RWPE1 (cell line): ENCODE measurements around the gene ASXL2.

Experiments
- CTCF ChIA-PET: fragments of 350-600 bp; sonication (Branson Sonifier 250); formaldehyde crosslinking; extraction: SDS; loops from one replicate; lab custom pipeline; 2021; lab: Yijun Ruan, JAX
- POLR2A ChIA-PET: fragments of 400-600 bp; formaldehyde crosslinking; extraction: SDS; loops from one replicate; lab custom pipeline; 2020; ENCODE audit warnings: antibody characterized with exemption; ENCODE audit not compliant: low non-redundant PET; lab: Yijun Ruan, JAX
- DNase-seq: peaks from one replicate; pipeline ENCODE4 v3.0.0; 2012; ENCODE audit warnings: low spot score
- H3K27ac ChIP-seq: fragments of 450-650 bp; 2 replicates; pipeline ENCODE4 v1.5.1; 2017
- TF ChIP-seq, protein P1 (sequence below): fragments of 450-650 bp; conservative IDR thresholded peaks from 2 replicates; pipeline ENCODE4 v1.5.1; 2017; ENCODE audit warnings: low read depth, mild to moderate bottlenecking

The ASXL2 gene

DNA sequence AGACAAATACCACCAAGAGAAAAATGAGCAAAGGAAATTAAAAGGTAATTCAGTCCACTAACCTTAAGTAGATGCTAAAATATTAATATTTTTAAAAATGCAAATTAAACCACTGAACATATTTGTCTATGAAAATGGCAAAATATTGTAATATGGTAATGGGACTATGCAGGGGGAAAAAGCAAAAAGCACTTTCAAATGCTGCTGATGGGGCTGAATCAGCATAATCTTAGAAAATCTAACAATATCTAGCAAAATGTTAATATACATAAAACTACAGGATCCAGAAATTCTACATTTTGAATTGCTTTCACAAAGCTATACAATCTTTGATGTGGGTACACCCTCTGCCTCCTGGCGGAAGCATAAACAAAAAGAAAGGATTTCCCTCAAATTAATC is 118.0 kb downstream of the ASXL2 start:
- no peak overlapping the region for H3K27ac ChIP-seq
- no peak for DNase-seq
- TF ChIP-seq, protein P1, sequence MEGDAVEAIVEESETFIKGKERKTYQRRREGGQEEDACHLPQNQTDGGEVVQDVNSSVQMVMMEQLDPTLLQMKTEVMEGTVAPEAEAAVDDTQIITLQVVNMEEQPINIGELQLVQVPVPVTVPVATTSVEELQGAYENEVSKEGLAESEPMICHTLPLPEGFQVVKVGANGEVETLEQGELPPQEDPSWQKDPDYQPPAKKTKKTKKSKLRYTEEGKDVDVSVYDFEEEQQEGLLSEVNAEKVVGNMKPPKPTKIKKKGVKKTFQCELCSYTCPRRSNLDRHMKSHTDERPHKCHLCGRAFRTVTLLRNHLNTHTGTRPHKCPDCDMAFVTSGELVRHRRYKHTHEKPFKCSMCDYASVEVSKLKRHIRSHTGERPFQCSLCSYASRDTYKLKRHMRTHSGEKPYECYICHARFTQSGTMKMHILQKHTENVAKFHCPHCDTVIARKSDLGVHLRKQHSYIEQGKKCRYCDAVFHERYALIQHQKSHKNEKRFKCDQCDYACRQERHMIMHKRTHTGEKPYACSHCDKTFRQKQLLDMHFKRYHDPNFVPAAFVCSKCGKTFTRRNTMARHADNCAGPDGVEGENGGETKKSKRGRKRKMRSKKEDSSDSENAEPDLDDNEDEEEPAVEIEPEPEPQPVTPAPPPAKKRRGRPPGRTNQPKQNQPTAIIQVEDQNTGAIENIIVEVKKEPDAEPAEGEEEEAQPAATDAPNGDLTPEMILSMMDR, result no peak
- ChIA-PET CTCF (no interaction called here), POLR2A (no interaction called here)

DNA sequence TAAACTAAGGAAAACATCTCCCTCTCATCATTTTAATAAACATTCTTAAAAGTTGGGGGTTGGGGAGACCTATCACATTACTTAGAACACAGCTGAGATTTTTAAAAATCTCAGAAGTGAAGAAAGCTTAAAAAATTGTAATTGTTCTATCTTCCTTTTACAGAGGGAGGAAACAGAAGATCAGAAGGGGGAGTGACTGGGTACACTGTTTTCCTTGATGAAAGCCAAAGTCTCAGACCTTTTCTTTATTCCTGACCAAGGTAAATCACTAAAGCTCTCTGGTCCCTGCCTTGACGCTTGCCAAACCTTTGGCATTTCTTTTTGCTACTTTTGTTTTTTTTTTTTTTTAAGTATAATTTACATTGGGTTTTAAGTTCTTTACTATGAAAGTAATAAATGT is 119.9 kb downstream of the ASXL2 start:
- CTCF ChIA-PET, result interaction anchor here (0.6 to 0.8 kb wide), 3 partner anchors 17 to 31 kb away, joined by 3 to 5 read pairs (median 4); no protein-coding TSS in a partner anchor

DNA sequence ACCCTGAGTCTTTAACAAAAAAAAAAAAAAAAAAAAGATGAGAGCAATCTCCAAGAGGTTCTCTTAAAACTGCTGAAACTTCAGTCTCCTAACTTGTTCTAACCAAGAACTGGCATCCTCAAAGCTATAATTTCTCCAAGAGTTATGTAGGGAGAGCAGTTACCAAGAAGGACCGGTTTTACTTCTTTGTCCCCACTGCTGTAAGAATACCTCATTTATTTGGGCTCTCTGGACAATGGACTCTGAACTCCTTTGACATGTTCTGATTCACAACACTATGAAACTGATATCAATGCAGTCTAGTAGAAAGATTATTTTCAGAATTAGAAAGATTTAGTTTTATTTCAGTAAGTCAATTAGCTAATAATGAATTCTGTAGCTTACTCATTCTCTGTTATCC is 120.4 kb downstream of the ASXL2 start:
- H3K27ac ChIP-seq, result no peak overlapping the region
- DNase-seq, result no peak
- TF ChIP-seq, protein P1, result no peak
- ChIA-PET CTCF (interaction anchor here (0.6 to 0.8 kb wide), 3 partner anchors 17 to 31 kb away, joined by 3 to 5 read pairs (median 4); no protein-coding TSS in a partner anchor), POLR2A (no interaction called here)

More for the DNA sequence above, 119.9 kb downstream of the ASXL2 start:
- TF ChIP-seq, protein P1, result no peak
- POLR2A ChIA-PET, result no interaction called here
- DNase-seq, result no peak
- H3K27ac ChIP-seq, result no peak overlapping the region

DNA sequence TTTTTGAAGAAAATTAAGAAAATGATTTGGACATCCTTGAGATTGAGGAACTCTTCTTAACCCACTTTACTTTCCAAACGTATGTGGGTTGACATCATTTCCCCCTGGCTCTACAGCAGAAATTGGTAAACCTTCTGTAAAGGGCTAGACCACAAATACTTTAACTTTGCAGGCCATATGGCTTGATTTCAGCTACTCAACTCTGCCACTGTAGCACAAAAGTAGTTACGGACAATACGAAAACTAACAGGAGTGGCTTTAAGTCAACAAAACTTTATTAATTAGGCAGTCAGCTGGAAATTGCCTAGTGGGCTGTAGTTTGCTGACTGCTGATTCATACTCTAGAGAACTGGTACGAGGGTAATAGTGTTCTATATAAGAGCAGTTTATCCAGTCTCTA is 121.8 kb downstream of the ASXL2 start:
- H3K27ac ChIP-seq, result no peak overlapping the region
- DNase-seq, result no peak
- CTCF ChIA-PET, result no interaction called here

DNA sequence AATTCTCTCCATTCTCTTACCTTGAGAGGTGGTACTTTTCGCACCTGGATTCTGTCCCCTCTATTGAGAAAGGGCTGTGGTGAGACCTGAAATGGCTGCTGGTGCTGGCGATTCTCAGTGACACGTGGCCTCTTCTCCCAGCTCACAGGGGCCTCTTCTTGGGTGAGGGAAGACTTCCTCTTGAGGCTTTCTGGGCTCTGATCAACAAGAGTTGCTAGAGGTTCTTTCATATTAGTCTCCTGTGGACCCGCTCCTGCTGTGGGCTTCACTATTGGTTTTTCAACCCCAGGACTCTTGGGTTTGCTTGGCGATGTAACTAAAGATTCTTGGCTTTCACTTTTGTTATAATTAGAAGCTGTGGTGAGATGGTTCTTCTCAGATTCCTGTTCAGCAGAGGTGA is 128.6 kb downstream of the ASXL2 start:
- ChIA-PET CTCF (no interaction called here), POLR2A (no interaction called here)
- H3K27ac ChIP-seq, result no peak overlapping the region
- TF ChIP-seq, protein P1, result no peak
- no peak for DNase-seq

More for the DNA sequence above, 121.8 kb downstream of the ASXL2 start:
- TF ChIP-seq, protein P1, result no peak
- POLR2A ChIA-PET, result no interaction called here

DNA sequence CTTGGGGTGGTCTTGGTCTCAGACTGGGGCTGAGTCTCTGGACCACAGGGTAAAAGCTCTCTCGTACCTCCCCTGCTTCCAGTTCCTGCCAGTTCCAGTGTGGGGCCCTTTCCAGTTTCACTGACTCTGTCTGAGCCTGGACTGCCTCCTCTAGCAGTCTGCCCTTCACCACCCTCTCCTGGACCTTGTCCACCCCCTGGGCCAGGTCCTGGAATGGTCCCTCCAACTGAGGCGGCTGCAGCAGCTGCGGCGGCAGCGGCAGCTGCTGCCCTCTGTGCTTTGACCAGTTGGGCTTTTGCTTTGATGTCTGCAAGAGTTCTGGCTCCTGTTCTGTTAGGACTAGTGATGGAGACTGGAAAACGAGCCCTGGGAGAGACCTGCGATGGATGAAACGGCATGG is 134.2 kb downstream of the ASXL2 start:
- DNase-seq, result no peak
- POLR2A ChIA-PET, result no interaction called here
- no peak overlapping the region for H3K27ac ChIP-seq
- CTCF ChIA-PET, result no interaction called here
- TF ChIP-seq, protein P1, result no peak
